GM23338 (cell line): ENCODE results near the gene CD47. TPM values are rescaled to one million over a fixed set of nuclear protein-coding genes. Genes with fewer than 3 reads are reported as not detected.

Source experiments
- ATAC-seq: fragments of 200-7000 bp; cut with Tn5 transposase; 3 replicates; pipeline ENCODE4 v1.9.1; 2020
- DNase-seq: peaks from one replicate; pipeline ENCODE4 v3.0.0-alpha.2; 2015; ENCODE audit warnings: low spot score
- H2AFZ ChIP-seq: fragments of 200-600 bp; sonication (generic); 2 replicates; pipeline ENCODE4 v1.8.0; 2016; ENCODE audit warnings: antibody characterized with exemption, mild to moderate bottlenecking, moderate library complexity
- H3F3A ChIP-seq: fragments of 200-600 bp; sonication (generic); replicated peaks from 2 replicates; pipeline ENCODE4 v1.8.0; 2017; ENCODE audit warnings: antibody characterized with exemption, mixed run types, low read depth
- H3K27ac ChIP-seq: fragments of 200-600 bp; sonication (generic); 2 replicates; pipeline ENCODE4 v1.6.1; 2016; ENCODE audit warnings: low read depth
- H3K27me3 ChIP-seq: fragments of 200-600 bp; sonication (generic); 2 replicates; pipeline ENCODE4 v1.8.0; 2016; ENCODE audit warnings: mild to moderate bottlenecking, mixed run types, moderate library complexity; ENCODE audit not compliant: insufficient read depth
- H3K36me3 ChIP-seq: fragments of 200-600 bp; sonication (generic); 2 replicates; pipeline ENCODE4 v1.8.0; 2016; ENCODE audit warnings: mild to moderate bottlenecking; ENCODE audit not compliant: insufficient read depth
- H3K4me1 ChIP-seq: fragments of 200-600 bp; sonication (generic); 2 replicates; pipeline ENCODE4 v1.8.0; 2016; ENCODE audit warnings: mild to moderate bottlenecking, moderate library complexity; ENCODE audit not compliant: insufficient read depth
- H3K4me2 ChIP-seq: fragments of 200-600 bp; sonication (generic); 2 replicates; pipeline ENCODE4 v1.7.1; 2017; ENCODE audit warnings: mixed run types
- H3K4me3 ChIP-seq: fragments of 200-600 bp; sonication (generic); 2 replicates; pipeline ENCODE4 v1.6.1; 2016; ENCODE audit warnings: mixed run types
- H3K79me2 ChIP-seq: fragments of 200-600 bp; sonication (generic); replicated peaks from 2 replicates; pipeline ENCODE4 v1.8.0; 2017; ENCODE audit warnings: mild to moderate bottlenecking; ENCODE audit not compliant: insufficient read depth
- H3K9me2 ChIP-seq: fragments of 200-600 bp; sonication (generic); 2 replicates; pipeline ENCODE4 v1.8.0; 2017; ENCODE audit not compliant: insufficient read depth
- H4K20me1 ChIP-seq: fragments of 200-600 bp; sonication (generic); replicated peaks from 2 replicates; pipeline ENCODE4 v1.8.0; 2017; ENCODE audit warnings: mild to moderate bottlenecking; ENCODE audit not compliant: insufficient read depth
- H3K27ac Mint-ChIP-seq: 2 replicates; pipeline ENCODE4 v1.8.0; 2020; ENCODE audit warnings: inconsistent platforms, mild to moderate bottlenecking, moderate library complexity, mixed read lengths
- H3K27me3 Mint-ChIP-seq: 3 replicates; pipeline ENCODE4 v1.8.0; 2022; ENCODE audit warnings: low read depth, mild to moderate bottlenecking, moderate library complexity, mixed read lengths, inconsistent platforms; ENCODE audit not compliant: insufficient read depth, poor library complexity
- H3K36me3 Mint-ChIP-seq: 3 replicates; pipeline ENCODE4 v1.8.0; 2021; ENCODE audit warnings: low read depth, mild to moderate bottlenecking, inconsistent platforms, moderate library complexity, mixed read lengths
- H3K4me1 Mint-ChIP-seq: 3 replicates; pipeline ENCODE4 v1.8.0; 2020; ENCODE audit warnings: mild to moderate bottlenecking, inconsistent platforms, mixed read lengths
- H3K4me3 Mint-ChIP-seq: 3 replicates; pipeline ENCODE4 v1.8.0; 2021; ENCODE audit warnings: moderate library complexity, mild to moderate bottlenecking, inconsistent platforms, mixed read lengths
- H3K9me3 Mint-ChIP-seq: 3 replicates; pipeline ENCODE4 v1.8.0; 2020; ENCODE audit warnings: moderate library complexity, mild to moderate bottlenecking, inconsistent platforms, mixed read lengths
- CREB1 ChIP-seq: fragments of 250-450 bp; sonication (Bioruptor Pico); IDR thresholded peaks from 2 replicates; pipeline ENCODE4 v1.5.0; 2020; ENCODE audit warnings: low read depth, mild to moderate bottlenecking, moderate library complexity
- EZH2phosphoT487 ChIP-seq: fragments of 200-600 bp; sonication (generic); IDR thresholded peaks from one replicate; pipeline ENCODE4 v1.8.1; 2018; ENCODE audit warnings: antibody characterized with exemption; ENCODE audit not compliant: unreplicated experiment
- JUNB ChIP-seq: IDR thresholded peaks from one replicate; pipeline ENCODE4 v1.6.1; 2016; ENCODE audit warnings: antibody characterized with exemption; ENCODE audit not compliant: unreplicated experiment
- NANOG ChIP-seq: IDR thresholded peaks from 2 replicates; pipeline ENCODE4 v1.6.1; 2016; ENCODE audit warnings: antibody characterized with exemption, borderline replicate concordance
- POLR2AphosphoS5 ChIP-seq: IDR thresholded peaks from 2 replicates; pipeline ENCODE4 v1.6.1; 2016; ENCODE audit warnings: antibody characterized with exemption, low read depth
- ZNF114 ChIP-seq: fragments of 250-450 bp; sonication (Bioruptor Pico); IDR thresholded peaks from 2 replicates; pipeline ENCODE4 v1.5.0; 2020; ENCODE audit warnings: mild to moderate bottlenecking, moderate library complexity
- ZNF331 ChIP-seq: fragments of 250-450 bp; sonication (Bioruptor Pico); IDR thresholded peaks from 2 replicates; pipeline ENCODE4 v1.5.0; 2020; ENCODE audit warnings: low read depth, mild to moderate bottlenecking, moderate library complexity
- polyA plus RNA-seq: library from polyadenylated mRNA; unstranded; fragments of >200 nt; fragmentation: Nextera tagmentation; extraction: Ambion mirVana; gene quantifications from 2 replicates; pipeline ENCODE4 v1.2.1, GENCODE V29; 2016
- total RNA-seq: library from RNA; depleted of rRNA; stranded (reverse); fragments of >200 nt; shearing (Covaris generic); gene quantifications from 2 replicates; pipeline ENCODE4 v1.2.3, GENCODE V29; 2014
- TF ChIP-seq, protein P1 (sequence below), 2 experiments: fragments of 200-600 bp in 1 of 2; sonication (generic) in 1 of 2; conservative IDR thresholded peaks; 2 replicates each; pipeline versions ENCODE4 v1.5.1 to v1.6.1; 2016 to 2017; ENCODE audit warnings: antibody characterized with exemption in 2 of 2, low read depth in 2 of 2, mild to moderate bottlenecking in 2 of 2, moderate library complexity in 1 of 2
- TF ChIP-seq, protein P2 (sequence below): IDR thresholded peaks from one replicate; pipeline ENCODE4 v1.6.1; 2018; ENCODE audit warnings: antibody characterized with exemption; ENCODE audit not compliant: unreplicated experiment

Gene CD47
- total and polyA plus RNA-seq, 2 experiments from 2014 or later: 22.1 to 26.9 TPM

DNA sequence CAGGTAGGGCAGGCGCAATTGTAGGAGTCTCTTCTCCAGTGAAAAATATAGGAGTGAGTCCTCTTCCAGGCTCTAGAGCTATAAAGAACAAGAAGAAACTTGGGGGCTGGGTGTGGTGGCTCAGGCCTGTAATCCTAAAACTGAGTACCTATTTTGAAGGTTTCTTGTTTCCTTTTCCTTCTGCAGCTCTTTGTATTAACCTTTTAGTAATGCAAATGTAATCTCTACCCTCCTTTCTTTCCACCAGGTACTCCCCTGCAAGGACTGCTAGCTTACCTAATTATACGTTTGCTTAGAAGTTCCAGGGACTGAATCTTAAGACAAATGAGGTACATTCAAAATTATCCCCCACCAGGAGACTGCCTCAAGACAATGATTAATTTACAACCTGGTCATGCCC is 75.9 kb downstream of the CD47 start (continued):
- TF ChIP-seq, protein P1, sequence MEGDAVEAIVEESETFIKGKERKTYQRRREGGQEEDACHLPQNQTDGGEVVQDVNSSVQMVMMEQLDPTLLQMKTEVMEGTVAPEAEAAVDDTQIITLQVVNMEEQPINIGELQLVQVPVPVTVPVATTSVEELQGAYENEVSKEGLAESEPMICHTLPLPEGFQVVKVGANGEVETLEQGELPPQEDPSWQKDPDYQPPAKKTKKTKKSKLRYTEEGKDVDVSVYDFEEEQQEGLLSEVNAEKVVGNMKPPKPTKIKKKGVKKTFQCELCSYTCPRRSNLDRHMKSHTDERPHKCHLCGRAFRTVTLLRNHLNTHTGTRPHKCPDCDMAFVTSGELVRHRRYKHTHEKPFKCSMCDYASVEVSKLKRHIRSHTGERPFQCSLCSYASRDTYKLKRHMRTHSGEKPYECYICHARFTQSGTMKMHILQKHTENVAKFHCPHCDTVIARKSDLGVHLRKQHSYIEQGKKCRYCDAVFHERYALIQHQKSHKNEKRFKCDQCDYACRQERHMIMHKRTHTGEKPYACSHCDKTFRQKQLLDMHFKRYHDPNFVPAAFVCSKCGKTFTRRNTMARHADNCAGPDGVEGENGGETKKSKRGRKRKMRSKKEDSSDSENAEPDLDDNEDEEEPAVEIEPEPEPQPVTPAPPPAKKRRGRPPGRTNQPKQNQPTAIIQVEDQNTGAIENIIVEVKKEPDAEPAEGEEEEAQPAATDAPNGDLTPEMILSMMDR (conservative IDR thresholded peaks at IDR 0.05; ENCODE audit: low read depth in 2 of 2): no peak

DNA sequence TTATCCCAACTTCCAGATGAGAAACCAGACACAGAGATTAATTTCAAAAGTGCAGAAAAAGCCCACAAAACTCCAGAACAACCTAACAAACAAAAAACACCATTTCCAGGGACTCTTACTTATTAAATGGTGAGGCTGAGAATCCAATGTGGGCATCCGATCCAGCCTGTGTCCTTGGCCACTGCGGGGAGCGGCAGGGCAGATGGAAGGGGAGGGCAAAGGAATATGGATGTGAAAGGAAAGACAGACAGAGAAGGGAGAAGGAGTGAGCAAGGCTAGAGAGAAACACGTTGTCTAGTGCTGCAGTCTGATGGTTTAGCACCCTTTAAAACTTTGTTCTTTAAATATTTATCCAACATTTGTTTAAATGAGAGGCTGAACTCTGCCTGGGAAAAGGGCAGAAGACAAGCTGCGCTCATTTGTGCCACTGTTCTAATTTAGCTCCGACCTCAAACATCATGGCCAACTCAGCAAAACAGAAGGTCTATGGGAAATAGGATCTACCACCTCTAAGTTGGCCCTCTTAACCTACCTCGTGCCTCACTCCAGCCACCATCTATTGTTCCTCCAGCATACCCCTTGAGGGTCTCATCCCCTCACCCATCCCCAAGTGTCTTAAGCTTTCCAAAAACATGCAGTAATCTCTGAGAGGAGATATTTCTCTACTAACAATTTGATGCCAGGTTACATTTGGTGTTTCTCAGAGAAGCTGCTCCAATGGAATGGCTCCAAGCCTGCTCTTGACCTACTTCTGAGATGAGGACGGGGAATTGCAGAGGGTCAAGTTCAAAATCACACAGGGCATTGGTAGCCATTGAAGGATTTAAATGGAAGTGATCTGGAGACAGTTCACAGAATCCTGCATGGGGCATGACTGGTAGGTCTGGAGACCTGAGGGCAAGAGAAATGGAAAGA is 77.4 kb downstream of the CD47 start:
- H2AFZ ChIP-seq: no peak overlapping the region
- Mint-ChIP-seq H3K9me3 (no peaks in the 10 kb centered on the region), H3K27ac (no peak overlapping the region), H3K27me3 (no peaks in the 10 kb centered on the region), H3K4me3 (no peak overlapping the region), H3K36me3 (no peaks in the 10 kb centered on the region), H3K4me1 (peaks cover 15% of the 10 kb centered on the region)
- H3K27ac ChIP-seq: no peak overlapping the region
- H3K79me2 ChIP-seq: no peaks in the 10 kb centered on the region
- peaks cover 15% of the 10 kb centered on the region for H3K4me1 ChIP-seq
- H3K9me2 ChIP-seq: no peaks in the 10 kb centered on the region; the same call in 1 of the 2 replicates
- no peak overlapping the region for H3K4me3 ChIP-seq
- H3K27me3 ChIP-seq: no peaks in the 10 kb centered on the region
- no peaks in the 10 kb centered on the region for H3K36me3 ChIP-seq
- ATAC-seq (no peak), DNase-seq (no peak)
- TF ChIP-seq EZH2phosphoT487 (no peak), POLR2AphosphoS5 (no peak), ZNF331 (no peak), JUNB (no peak), ZNF114 (no peak), NANOG (no peak), CREB1 (CRISPR knock-in tag) (no peak)
- TF ChIP-seq, protein P1 (conservative IDR thresholded peaks at IDR 0.05; ENCODE audit: low read depth in 2 of 2): no peak
- TF ChIP-seq, protein P2, sequence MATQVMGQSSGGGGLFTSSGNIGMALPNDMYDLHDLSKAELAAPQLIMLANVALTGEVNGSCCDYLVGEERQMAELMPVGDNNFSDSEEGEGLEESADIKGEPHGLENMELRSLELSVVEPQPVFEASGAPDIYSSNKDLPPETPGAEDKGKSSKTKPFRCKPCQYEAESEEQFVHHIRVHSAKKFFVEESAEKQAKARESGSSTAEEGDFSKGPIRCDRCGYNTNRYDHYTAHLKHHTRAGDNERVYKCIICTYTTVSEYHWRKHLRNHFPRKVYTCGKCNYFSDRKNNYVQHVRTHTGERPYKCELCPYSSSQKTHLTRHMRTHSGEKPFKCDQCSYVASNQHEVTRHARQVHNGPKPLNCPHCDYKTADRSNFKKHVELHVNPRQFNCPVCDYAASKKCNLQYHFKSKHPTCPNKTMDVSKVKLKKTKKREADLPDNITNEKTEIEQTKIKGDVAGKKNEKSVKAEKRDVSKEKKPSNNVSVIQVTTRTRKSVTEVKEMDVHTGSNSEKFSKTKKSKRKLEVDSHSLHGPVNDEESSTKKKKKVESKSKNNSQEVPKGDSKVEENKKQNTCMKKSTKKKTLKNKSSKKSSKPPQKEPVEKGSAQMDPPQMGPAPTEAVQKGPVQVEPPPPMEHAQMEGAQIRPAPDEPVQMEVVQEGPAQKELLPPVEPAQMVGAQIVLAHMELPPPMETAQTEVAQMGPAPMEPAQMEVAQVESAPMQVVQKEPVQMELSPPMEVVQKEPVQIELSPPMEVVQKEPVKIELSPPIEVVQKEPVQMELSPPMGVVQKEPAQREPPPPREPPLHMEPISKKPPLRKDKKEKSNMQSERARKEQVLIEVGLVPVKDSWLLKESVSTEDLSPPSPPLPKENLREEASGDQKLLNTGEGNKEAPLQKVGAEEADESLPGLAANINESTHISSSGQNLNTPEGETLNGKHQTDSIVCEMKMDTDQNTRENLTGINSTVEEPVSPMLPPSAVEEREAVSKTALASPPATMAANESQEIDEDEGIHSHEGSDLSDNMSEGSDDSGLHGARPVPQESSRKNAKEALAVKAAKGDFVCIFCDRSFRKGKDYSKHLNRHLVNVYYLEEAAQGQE: no peak
- no peak overlapping the region for H3K4me2 ChIP-seq
- H3F3A ChIP-seq: no peaks in the 10 kb centered on the region
- H4K20me1 ChIP-seq: no peaks in the 10 kb centered on the region
